H9 (cell line): ENCODE results near the gene RHEBL1. TPM values are rescaled to one million over a fixed set of nuclear protein-coding genes. Genes with fewer than 3 reads are reported as not detected.

Experiments used
- DNase-seq: peaks from one replicate; pipeline ENCODE4 v3.0.0-alpha.2; 2017
- H2AFZ ChIP-seq: one replicate; pipeline ENCODE4 v1.6.1; 2013; ENCODE audit warnings: mild to moderate bottlenecking, low read length, control low read depth, moderate library complexity
- H2AK5ac ChIP-seq: 2 replicates; pipeline ENCODE4 v1.6.1; 2013; ENCODE audit warnings: low read length, control low read depth, mixed read lengths; ENCODE audit not compliant: insufficient read length
- H2BK120ac ChIP-seq: one replicate; pipeline ENCODE4 v1.6.1; 2013; ENCODE audit warnings: low read depth, mild to moderate bottlenecking, low read length, control low read depth, inconsistent platforms; ENCODE audit not compliant: poor library complexity, severe bottlenecking
- H2BK12ac ChIP-seq: 2 replicates; pipeline ENCODE4 v1.6.1; 2013; ENCODE audit warnings: low read length, control low read depth, mixed read lengths, low read depth; ENCODE audit not compliant: insufficient read length
- H2BK15ac ChIP-seq: 2 replicates; pipeline ENCODE4 v1.6.1; 2013; ENCODE audit warnings: low read depth, low read length, control low read depth
- H2BK20ac ChIP-seq: one replicate; pipeline ENCODE4 v1.6.1; 2013; ENCODE audit warnings: low read depth, mild to moderate bottlenecking, low read length, control low read depth, inconsistent platforms; ENCODE audit not compliant: poor library complexity, severe bottlenecking
- H2BK5ac ChIP-seq: 2 replicates; pipeline ENCODE4 v1.6.1; 2013; ENCODE audit warnings: low read length, control low read depth, mixed read lengths; ENCODE audit not compliant: insufficient read length
- H3K14ac ChIP-seq: 2 replicates; pipeline ENCODE4 v1.6.1; 2013; ENCODE audit warnings: low read length, control low read depth; ENCODE audit not compliant: insufficient read depth
- H3K18ac ChIP-seq: 2 replicates; pipeline ENCODE4 v1.6.1; 2013; ENCODE audit warnings: low read depth, mild to moderate bottlenecking, mixed read lengths, low read length, control low read depth; ENCODE audit not compliant: insufficient read length
- H3K23ac ChIP-seq: 2 replicates; pipeline ENCODE4 v1.6.1; 2013; ENCODE audit warnings: low read length, control low read depth, mixed read lengths, low read depth; ENCODE audit not compliant: insufficient read length
- H3K23me2 ChIP-seq: 2 replicates; pipeline ENCODE4 v1.6.1; 2013; ENCODE audit warnings: low read depth, mild to moderate bottlenecking, mixed read lengths, low read length, control low read depth; ENCODE audit not compliant: insufficient read length, poor library complexity, severe bottlenecking
- H3K27ac ChIP-seq: 2 replicates; pipeline ENCODE4 v1.5.1; 2013; ENCODE audit warnings: low read length, control low read depth, mixed read lengths, low read depth; ENCODE audit not compliant: insufficient read length
- H3K27me3 ChIP-seq: 2 replicates; pipeline ENCODE4 v1.6.1; 2013; ENCODE audit warnings: low read length, control low read depth, inconsistent platforms; ENCODE audit not compliant: insufficient read depth
- H3K4ac ChIP-seq: 2 replicates; pipeline ENCODE4 v1.6.1; 2013; ENCODE audit warnings: low read depth, mild to moderate bottlenecking, control low read depth, inconsistent platforms, low read length, moderate library complexity
- H3K4me1 ChIP-seq: 2 replicates; pipeline ENCODE4 v1.6.1; 2013; ENCODE audit warnings: low read length, control low read depth, inconsistent platforms; ENCODE audit not compliant: insufficient read depth
- H3K4me2 ChIP-seq: 2 replicates; pipeline ENCODE4 v1.6.1; 2013; ENCODE audit warnings: low read length, control low read depth, mixed read lengths; ENCODE audit not compliant: insufficient read length, insufficient read depth
- H3K56ac ChIP-seq: 2 replicates; pipeline ENCODE4 v1.6.1; 2013; ENCODE audit warnings: low read depth, mild to moderate bottlenecking, mixed read lengths, low read length, control low read depth; ENCODE audit not compliant: insufficient read length
- H3K79me1 ChIP-seq: 2 replicates; pipeline ENCODE4 v1.6.1; 2013; ENCODE audit warnings: low read depth, mild to moderate bottlenecking, moderate library complexity, low read length, control low read depth, inconsistent platforms; ENCODE audit not compliant: insufficient read depth, poor library complexity, severe bottlenecking
- H3K79me2 ChIP-seq: 2 replicates; pipeline ENCODE4 v1.6.1; 2013; ENCODE audit warnings: low read length, control low read depth, inconsistent platforms; ENCODE audit not compliant: insufficient read depth
- H3K9ac ChIP-seq: 2 replicates; pipeline ENCODE4 v1.6.1; 2013; ENCODE audit warnings: low read length, control low read depth, mixed read lengths; ENCODE audit not compliant: insufficient read length; ENCODE audit errors: extremely low read depth
- H3K9me3 ChIP-seq: one replicate; pipeline ENCODE4 v1.6.1; 2013; ENCODE audit warnings: low read depth, low read length, inconsistent platforms; ENCODE audit not compliant: control insufficient read depth
- H3T11ph ChIP-seq: one replicate; pipeline ENCODE4 v1.6.1; 2013; ENCODE audit warnings: mild to moderate bottlenecking, low read length, control low read depth, inconsistent platforms
- H4K20me1 ChIP-seq: one replicate; pipeline ENCODE4 v1.6.1; 2013; ENCODE audit not compliant: control insufficient read depth, insufficient read length, insufficient read depth
- H4K5ac ChIP-seq: 2 replicates; pipeline ENCODE4 v1.6.1; 2013; ENCODE audit warnings: low read depth, mild to moderate bottlenecking, mixed read lengths, low read length, control low read depth; ENCODE audit not compliant: insufficient read length
- H4K8ac ChIP-seq: replicated peaks from 2 replicates; pipeline ENCODE4 v1.6.1; 2013; ENCODE audit warnings: low read length, control low read depth, mixed read lengths, low read depth; ENCODE audit not compliant: insufficient read length
- H4K91ac ChIP-seq: 2 replicates; pipeline ENCODE4 v1.6.1; 2013; ENCODE audit warnings: low read depth, mild to moderate bottlenecking, moderate library complexity, mixed read lengths, low read length, control low read depth; ENCODE audit not compliant: insufficient read length
- H3K27ac Mint-ChIP-seq, 3 experiments: 2 replicates in 2 of 3; 3 replicates in 1 of 3; pipeline ENCODE4 v1.8.0; 2020 to 2021; ENCODE audit warnings: mixed read lengths in 3 of 3, mild to moderate bottlenecking in 1 of 3, moderate library complexity in 1 of 3
- H3K27me3 Mint-ChIP-seq: 2 replicates; pipeline ENCODE4 v1.8.0; 2021; ENCODE audit warnings: low read depth, mild to moderate bottlenecking, moderate library complexity, mixed read lengths
- H3K36me3 Mint-ChIP-seq, 3 experiments: 2 replicates in 2 of 3; 3 replicates in 1 of 3; pipeline ENCODE4 v1.8.0; 2020 to 2021; ENCODE audit warnings: low read depth in 3 of 3, mixed read lengths in 3 of 3; ENCODE audit not compliant: insufficient read depth in 1 of 3
- H3K4me1 Mint-ChIP-seq, 2 experiments: 2 replicates each; pipeline ENCODE4 v1.8.0; 2020; ENCODE audit warnings: mixed read lengths in 2 of 2
- H3K4me3 Mint-ChIP-seq, 2 experiments: 2 replicates in 1 of 2; 3 replicates in 1 of 2; pipeline ENCODE4 v1.8.0; 2020 to 2021; ENCODE audit warnings: mild to moderate bottlenecking in 2 of 2, mixed read lengths in 2 of 2, moderate library complexity in 1 of 2
- H3K9me3 Mint-ChIP-seq, 2 experiments: 2 replicates in 1 of 2; 3 replicates in 1 of 2; pipeline ENCODE4 v1.8.0; 2020; ENCODE audit warnings: mild to moderate bottlenecking in 2 of 2, mixed read lengths in 2 of 2, moderate library complexity in 1 of 2
- CTCF ChIP-seq: fragments of 200-600 bp; sonication (generic); conservative IDR thresholded peaks from 3 replicates; pipeline ENCODE4 v1.8.0; 2021; ENCODE audit warnings: antibody characterized with exemption, mild to moderate bottlenecking
- WGBS: extraction: QIAGEN DNeasy Blood & Tissue Kit; methylation state at CpG from one replicate; pipeline ENCODE4 v1.1.7; 2013; ENCODE audit warnings: missing lambda C conversion rate, low lambda C conversion rate, mixed read lengths; ENCODE audit not compliant: insufficient read length; ENCODE audit errors: extremely low coverage; 5-methylcytosine and 5-hydroxymethylcytosine counted together
- total RNA-seq: library from RNA; stranded (reverse); gene quantifications from 2 replicates; pipeline ENCODE4 v1.2.1, GENCODE V29; 2021

RHEBL1 gene
- total RNA-seq, 1 experiment from 2014 or later, result 4.0 TPM

GRCh38 chr12:49041881-49042484 is 27.8 kb downstream of the RHEBL1 start:
- H4K20me1 ChIP-seq, result no peaks in the 10 kb centered on the region
- no peak overlapping the region for H3K18ac ChIP-seq
- H3K4me1 ChIP-seq, result no peaks in the 10 kb centered on the region
- H3K56ac ChIP-seq, result no peak overlapping the region
- H3K9me3 Mint-ChIP-seq, result no peaks in the 10 kb centered on the region
- no peak overlapping the region for H3K9ac ChIP-seq
- H3K27ac ChIP-seq, result no peak overlapping the region
- H3K23ac ChIP-seq, result no peak overlapping the region
- DNase-seq, result no peak
- no peak overlapping the region for H3K27ac Mint-ChIP-seq
- no peaks in the 10 kb centered on the region for H3K27me3 ChIP-seq
- no peak overlapping the region for H2BK12ac ChIP-seq
- H3K79me2 ChIP-seq, result no peaks in the 10 kb centered on the region
- no peak overlapping the region for H3K4me3 Mint-ChIP-seq
- H3K4me2 ChIP-seq, result no peak overlapping the region
- no peak overlapping the region for H2BK15ac ChIP-seq
- no peak overlapping the region for H2AFZ ChIP-seq
- no peaks in the 10 kb centered on the region for H3K4me1 Mint-ChIP-seq
- H3T11ph ChIP-seq, result no peak overlapping the region
- H2AK5ac ChIP-seq, result no peak overlapping the region
- H3K14ac ChIP-seq, result no peak overlapping the region
- no peak for TF ChIP-seq CTCF
- H3K23me2 ChIP-seq, result no peaks in the 10 kb centered on the region
- H3K79me1 ChIP-seq, result no peaks in the 10 kb centered on the region
- H2BK120ac ChIP-seq, result no peak overlapping the region
- H4K5ac ChIP-seq, result no peak overlapping the region
- H4K8ac ChIP-seq, result no peak overlapping the region
- no peaks in the 10 kb centered on the region for H3K27me3 Mint-ChIP-seq
- no peak overlapping the region for H3K4ac ChIP-seq
- H4K91ac ChIP-seq, result no peak overlapping the region
- peaks cover 64 to 98% (median 92%) of the 10 kb centered on the region in 3 experiments for H3K36me3 Mint-ChIP-seq
- no peaks in the 10 kb centered on the region for H3K9me3 ChIP-seq
- no peak overlapping the region for H2BK20ac ChIP-seq
- no peak overlapping the region for H2BK5ac ChIP-seq
- WGBS, result no CpG with 5 or more reads among the region's 18 CpGs
